ENCODE measurements around the gene MOV10.

DNA sequence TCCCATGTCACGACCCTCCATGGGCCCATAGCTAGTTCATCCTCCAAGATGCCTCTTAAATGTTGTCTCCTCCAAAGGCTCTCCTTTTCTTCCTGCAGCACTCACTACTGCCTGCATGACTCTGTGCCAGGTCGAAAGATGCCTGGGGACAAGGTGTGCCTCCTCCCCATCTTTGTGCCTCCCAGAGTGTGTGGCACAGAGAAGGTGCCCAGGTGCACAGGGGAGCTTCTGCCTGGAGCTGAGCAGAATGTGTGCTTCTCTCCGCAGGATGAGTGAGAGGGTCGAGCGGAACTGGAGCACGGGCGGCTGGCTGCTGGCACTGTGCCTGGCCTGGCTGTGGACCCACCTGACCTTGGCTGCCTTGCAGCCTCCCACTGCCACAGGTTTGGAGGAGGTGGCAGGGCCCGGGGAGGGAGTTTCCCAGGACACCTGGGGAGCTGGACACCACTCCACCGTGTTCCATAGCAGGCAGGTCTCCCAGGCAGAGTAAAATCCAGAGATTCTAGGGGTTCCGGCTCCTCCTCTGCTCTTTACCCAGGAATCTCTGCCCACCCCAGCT is 47.6 kb downstream of the MOV10 start:
- no peak for TF ChIP-seq POLR2AphosphoS5 (IDR thresholded peaks at IDR 0.05; ENCODE audit: low read depth)
- TF ChIP-seq, protein P1, sequence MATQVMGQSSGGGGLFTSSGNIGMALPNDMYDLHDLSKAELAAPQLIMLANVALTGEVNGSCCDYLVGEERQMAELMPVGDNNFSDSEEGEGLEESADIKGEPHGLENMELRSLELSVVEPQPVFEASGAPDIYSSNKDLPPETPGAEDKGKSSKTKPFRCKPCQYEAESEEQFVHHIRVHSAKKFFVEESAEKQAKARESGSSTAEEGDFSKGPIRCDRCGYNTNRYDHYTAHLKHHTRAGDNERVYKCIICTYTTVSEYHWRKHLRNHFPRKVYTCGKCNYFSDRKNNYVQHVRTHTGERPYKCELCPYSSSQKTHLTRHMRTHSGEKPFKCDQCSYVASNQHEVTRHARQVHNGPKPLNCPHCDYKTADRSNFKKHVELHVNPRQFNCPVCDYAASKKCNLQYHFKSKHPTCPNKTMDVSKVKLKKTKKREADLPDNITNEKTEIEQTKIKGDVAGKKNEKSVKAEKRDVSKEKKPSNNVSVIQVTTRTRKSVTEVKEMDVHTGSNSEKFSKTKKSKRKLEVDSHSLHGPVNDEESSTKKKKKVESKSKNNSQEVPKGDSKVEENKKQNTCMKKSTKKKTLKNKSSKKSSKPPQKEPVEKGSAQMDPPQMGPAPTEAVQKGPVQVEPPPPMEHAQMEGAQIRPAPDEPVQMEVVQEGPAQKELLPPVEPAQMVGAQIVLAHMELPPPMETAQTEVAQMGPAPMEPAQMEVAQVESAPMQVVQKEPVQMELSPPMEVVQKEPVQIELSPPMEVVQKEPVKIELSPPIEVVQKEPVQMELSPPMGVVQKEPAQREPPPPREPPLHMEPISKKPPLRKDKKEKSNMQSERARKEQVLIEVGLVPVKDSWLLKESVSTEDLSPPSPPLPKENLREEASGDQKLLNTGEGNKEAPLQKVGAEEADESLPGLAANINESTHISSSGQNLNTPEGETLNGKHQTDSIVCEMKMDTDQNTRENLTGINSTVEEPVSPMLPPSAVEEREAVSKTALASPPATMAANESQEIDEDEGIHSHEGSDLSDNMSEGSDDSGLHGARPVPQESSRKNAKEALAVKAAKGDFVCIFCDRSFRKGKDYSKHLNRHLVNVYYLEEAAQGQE (IDR thresholded peaks at IDR 0.05; ENCODE audit: insufficient replicate concordance, low read depth) = no peak
- TF ChIP-seq, protein P2, sequence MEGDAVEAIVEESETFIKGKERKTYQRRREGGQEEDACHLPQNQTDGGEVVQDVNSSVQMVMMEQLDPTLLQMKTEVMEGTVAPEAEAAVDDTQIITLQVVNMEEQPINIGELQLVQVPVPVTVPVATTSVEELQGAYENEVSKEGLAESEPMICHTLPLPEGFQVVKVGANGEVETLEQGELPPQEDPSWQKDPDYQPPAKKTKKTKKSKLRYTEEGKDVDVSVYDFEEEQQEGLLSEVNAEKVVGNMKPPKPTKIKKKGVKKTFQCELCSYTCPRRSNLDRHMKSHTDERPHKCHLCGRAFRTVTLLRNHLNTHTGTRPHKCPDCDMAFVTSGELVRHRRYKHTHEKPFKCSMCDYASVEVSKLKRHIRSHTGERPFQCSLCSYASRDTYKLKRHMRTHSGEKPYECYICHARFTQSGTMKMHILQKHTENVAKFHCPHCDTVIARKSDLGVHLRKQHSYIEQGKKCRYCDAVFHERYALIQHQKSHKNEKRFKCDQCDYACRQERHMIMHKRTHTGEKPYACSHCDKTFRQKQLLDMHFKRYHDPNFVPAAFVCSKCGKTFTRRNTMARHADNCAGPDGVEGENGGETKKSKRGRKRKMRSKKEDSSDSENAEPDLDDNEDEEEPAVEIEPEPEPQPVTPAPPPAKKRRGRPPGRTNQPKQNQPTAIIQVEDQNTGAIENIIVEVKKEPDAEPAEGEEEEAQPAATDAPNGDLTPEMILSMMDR (IDR thresholded peaks at IDR 0.05; ENCODE audit: insufficient read depth, low read length) = no peak
- no peak for TF ChIP-seq GABPA (IDR thresholded peaks at IDR 0.05; ENCODE audit: low read depth)

All from HL-60 (cell line).